Mucosa of descending colon (tissue), 3 donors: ENCODE results near the gene TACR2. TPM values are rescaled to one million over a fixed set of nuclear protein-coding genes. Genes with fewer than 3 reads are reported as not detected.

ENCODE experiments used
- ATAC-seq: fragments of 200-7000 bp; cut with Tn5 transposase; one replicate; pipeline ENCODE4 v1.9.1; 2020; ENCODE audit warnings: mild to moderate bottlenecking, moderate library complexity
- DNase-seq, 3 donors: peaks; one replicate each; pipeline ENCODE4 v3.0.0-alpha.2; 2020
- H3K36me3 ChIP-seq: fragments of 200-600 bp; one replicate; pipeline ENCODE4 v1.8.0; 2021; ENCODE audit warnings: low read depth, mild to moderate bottlenecking
- H3K4me1 ChIP-seq: fragments of 200-600 bp; one replicate; pipeline ENCODE4 v1.8.0; 2021; ENCODE audit warnings: low read depth, mild to moderate bottlenecking
- H3K4me3 ChIP-seq: fragments of 200-600 bp; one replicate; pipeline ENCODE4 v1.8.0; 2021; ENCODE audit warnings: mild to moderate bottlenecking
- H3K9me3 ChIP-seq: fragments of 200-600 bp; one replicate; pipeline ENCODE4 v1.8.0; 2021; ENCODE audit warnings: mild to moderate bottlenecking
- intact Hi-C, 2 donors: fragments of 100-400 bp; cut with DNase I in 1 of 2; cut with micrococcal nuclease in 1 of 2; formaldehyde crosslinking; loops; one replicate each; pipeline versions ENCODE4 v1.11.0 to v1.11.1; 2022; cut with DNase I, micrococcal nuclease
- total RNA-seq, 3 donors: library from RNA; stranded (reverse); fragmentation: NEBNext Ultra II Directional in 2 of 3; extraction: Animal tissue kit (Norgen Biotek cat#: 25700) in 2 of 3; gene quantifications; one replicate each; pipeline versions ENCODE4 v1.2.1 to v1.2.4, GENCODE V29; 2021 to 2023
- TF ChIP-seq, protein P1 (sequence below): fragments of 200-600 bp; IDR thresholded peaks from one replicate; pipeline ENCODE4 v1.8.0; 2022; ENCODE audit warnings: antibody characterized with exemption, mild to moderate bottlenecking
- donor health status: DM: no; HTN: no; CAD: no; lungs with moderate emphysema.
- donor health status: DM: no; HTN: no; CAD: no.
- donor health status: DM: no; HTN: yes; CAD: no.

The TACR2 gene
- total RNA-seq, 3 donors from 2014 or later, result 6.3 to 204 (median 9.5) TPM

- H3K9me3 ChIP-seq, result no peaks in the 10 kb centered on the region
- peaks cover 5% of the 10 kb centered on the region for H3K4me1 ChIP-seq
- DNase-seq (no peak), ATAC-seq (no peak)
- TF ChIP-seq, protein P1, sequence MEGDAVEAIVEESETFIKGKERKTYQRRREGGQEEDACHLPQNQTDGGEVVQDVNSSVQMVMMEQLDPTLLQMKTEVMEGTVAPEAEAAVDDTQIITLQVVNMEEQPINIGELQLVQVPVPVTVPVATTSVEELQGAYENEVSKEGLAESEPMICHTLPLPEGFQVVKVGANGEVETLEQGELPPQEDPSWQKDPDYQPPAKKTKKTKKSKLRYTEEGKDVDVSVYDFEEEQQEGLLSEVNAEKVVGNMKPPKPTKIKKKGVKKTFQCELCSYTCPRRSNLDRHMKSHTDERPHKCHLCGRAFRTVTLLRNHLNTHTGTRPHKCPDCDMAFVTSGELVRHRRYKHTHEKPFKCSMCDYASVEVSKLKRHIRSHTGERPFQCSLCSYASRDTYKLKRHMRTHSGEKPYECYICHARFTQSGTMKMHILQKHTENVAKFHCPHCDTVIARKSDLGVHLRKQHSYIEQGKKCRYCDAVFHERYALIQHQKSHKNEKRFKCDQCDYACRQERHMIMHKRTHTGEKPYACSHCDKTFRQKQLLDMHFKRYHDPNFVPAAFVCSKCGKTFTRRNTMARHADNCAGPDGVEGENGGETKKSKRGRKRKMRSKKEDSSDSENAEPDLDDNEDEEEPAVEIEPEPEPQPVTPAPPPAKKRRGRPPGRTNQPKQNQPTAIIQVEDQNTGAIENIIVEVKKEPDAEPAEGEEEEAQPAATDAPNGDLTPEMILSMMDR, result no peak
- no peak overlapping the region for H3K4me3 ChIP-seq
- intact Hi-C loops, result no loop called here
- no peaks in the 10 kb centered on the region for H3K36me3 ChIP-seq
Measured at GRCh38 chr10:69411476-69411875, 5.2 kb downstream of the TACR2 start.

DNA sequence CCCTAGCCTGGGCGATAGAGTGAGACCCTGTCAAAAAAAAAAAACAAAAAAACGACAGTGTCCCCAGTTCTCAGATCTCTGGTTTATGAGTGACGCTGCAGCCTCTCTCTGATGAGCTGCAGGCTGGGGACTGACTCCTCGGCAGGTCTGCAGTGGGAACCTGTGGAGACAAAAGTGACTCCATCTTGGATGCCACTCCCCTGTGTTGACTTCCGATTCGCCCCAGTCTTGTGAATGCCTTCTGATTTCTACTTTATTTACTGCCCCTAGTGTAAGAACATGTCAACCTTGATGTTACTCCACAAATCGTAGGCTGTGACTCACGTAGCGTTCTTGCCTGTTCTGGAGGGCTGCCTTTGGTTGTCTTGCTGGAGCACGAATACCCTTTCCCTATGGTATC is 6.2 kb downstream of the TACR2 start:
- Histone ChIP-seq H3K9me3 (no peaks in the 10 kb centered on the region), H3K4me3 (no peak overlapping the region), H3K36me3 (no peaks in the 10 kb centered on the region), H3K4me1 (peaks cover 5% of the 10 kb centered on the region)
- intact Hi-C loops, result no loop called here
- DNase-seq (no peak), ATAC-seq (no peak)
- TF ChIP-seq, protein P1, result no peak

DNA sequence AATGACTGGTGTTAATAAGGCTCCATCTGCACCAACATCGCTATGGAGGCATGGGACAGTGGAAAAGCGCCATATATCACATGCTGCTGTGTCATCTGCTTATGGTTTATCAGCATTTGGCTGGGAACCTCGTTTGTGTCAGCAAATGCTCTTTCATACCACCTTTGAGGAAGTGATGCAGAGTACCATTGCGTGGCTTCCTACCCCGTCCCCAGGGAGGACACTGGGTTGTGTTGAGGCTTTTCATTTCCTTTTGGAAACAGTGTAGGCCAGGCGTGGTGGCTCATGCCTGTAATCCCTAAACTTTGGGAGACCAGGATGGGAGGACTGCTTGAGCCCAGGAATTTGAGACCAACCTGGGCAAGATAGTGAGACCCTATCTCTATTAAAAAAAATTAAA is 6.8 kb downstream of the TACR2 start:
- no peak overlapping the region for H3K4me3 ChIP-seq
- ATAC-seq, result no peak
- H3K36me3 ChIP-seq, result no peaks in the 10 kb centered on the region
- H3K4me1 ChIP-seq, result peaks cover 5% of the 10 kb centered on the region
- TF ChIP-seq, protein P1, result no peak
- no peaks in the 10 kb centered on the region for H3K9me3 ChIP-seq
- DNase-seq, result no peak
- intact Hi-C loops, result no loop called here

GRCh38 chr10:69409176-69409495 is 7.6 kb downstream of the TACR2 start:
- Histone ChIP-seq H3K36me3 (no peaks in the 10 kb centered on the region), H3K9me3 (no peaks in the 10 kb centered on the region), H3K4me3 (no peak overlapping the region), H3K4me1 (peaks cover 5% of the 10 kb centered on the region)
- ATAC-seq (no peak), DNase-seq (no peak)
- intact Hi-C loops, result no loop called here
- TF ChIP-seq, protein P1, result no peak

DNA sequence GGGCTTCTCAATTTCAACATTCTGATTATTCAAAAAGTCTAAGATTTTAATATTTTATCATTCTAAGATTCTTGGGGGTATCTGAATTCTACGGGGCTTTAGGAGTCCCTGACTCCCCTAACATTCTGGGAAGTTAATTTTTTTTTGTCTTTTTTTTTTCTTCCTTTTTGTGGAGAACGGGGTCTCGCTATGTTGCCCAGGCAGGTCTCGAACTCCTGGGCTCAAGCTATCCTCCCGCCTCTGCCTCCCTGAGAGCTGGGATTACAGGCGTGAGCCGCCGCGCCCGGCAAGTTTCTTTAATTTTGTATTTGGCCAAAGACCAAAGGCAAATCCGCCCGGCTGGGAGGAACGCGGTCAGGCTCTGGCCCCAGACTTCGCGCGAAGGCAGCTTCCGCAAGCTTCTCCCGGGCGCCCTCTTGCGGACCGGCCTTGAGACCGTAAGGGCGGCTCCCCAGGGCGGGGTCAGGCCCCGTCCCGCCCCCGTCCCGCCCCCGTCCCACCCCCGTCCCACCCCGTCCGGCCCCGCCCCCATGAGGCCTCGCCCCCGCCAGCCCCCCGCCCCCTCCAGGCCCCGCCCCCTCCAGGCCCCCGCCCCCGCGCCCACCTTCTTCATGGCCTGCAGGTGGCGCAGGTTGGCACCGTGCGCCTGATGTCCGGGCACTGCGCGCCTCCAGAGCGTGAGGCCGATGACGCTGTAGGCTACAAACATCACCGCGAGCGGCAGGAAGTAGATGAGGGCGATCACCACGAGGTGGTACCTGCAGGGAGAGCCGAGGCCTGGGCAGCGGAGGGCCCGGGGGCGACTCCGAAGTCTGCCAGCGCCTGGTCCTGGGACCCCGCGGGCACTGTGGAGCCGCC is 8.2 kb downstream of the TACR2 start:
- ATAC-seq, result peak; percentile 91

More for the DNA sequence above, 8.2 kb downstream of the TACR2 start:
- TF ChIP-seq, protein P1, result peak; percentile 86
- Histone ChIP-seq H3K9me3 (no peaks in the 10 kb centered on the region), H3K36me3 (no peaks in the 10 kb centered on the region), H3K4me3 (no peak overlapping the region), H3K4me1 (peaks cover 5% of the 10 kb centered on the region)
- DNase-seq, result peak; percentile 96 to 97 (median 97)
- intact Hi-C loops, result no loop called here
